ENCODE measurements around the gene EPN2.

- TF ChIP-seq CTCF (conservative IDR thresholded peaks at IDR 0.05) (no peak), EZH2 (IDR thresholded peaks at IDR 0.05; ENCODE audit: low read depth) (no peak)
Observed at GRCh38 chr17:19329839-19330238, 92.7 kb downstream of the EPN2 start.

Data from PC-9 (cell line).